ENCODE data around the gene SFMBT1. TPM values are rescaled to one million over a fixed set of nuclear protein-coding genes. Genes with fewer than 3 reads are reported as not detected.

SFMBT1 gene, protein sequence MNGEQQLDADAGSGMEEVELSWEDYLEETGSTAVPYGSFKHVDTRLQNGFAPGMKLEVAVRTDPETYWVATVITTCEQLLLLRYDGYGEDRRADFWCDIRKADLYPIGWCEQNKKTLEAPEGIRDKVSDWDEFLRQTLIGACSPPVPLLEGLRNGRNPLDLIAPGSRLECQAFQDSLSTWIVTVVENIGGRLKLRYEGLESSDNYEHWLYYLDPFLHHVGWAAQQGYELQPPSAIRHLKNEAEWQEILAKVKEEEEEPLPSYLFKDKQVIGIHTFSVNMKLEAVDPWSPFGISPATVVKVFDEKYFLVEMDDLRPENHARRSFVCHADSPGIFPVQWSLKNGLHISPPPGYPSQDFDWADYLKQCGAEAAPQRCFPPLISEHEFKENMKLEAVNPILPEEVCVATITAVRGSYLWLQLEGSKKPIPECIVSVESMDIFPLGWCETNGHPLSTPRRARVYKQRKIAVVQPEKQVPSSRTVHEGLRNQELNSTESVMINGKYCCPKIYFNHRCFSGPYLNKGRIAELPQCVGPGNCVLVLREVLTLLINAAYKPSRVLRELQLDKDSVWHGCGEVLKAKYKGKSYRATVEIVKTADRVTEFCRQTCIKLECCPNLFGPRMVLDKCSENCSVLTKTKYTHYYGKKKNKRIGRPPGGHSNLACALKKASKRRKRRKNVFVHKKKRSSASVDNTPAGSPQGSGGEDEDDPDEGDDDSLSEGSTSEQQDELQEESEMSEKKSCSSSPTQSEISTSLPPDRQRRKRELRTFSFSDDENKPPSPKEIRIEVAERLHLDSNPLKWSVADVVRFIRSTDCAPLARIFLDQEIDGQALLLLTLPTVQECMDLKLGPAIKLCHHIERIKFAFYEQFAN
- total RNA-seq: 34.1 TPM

DNA sequence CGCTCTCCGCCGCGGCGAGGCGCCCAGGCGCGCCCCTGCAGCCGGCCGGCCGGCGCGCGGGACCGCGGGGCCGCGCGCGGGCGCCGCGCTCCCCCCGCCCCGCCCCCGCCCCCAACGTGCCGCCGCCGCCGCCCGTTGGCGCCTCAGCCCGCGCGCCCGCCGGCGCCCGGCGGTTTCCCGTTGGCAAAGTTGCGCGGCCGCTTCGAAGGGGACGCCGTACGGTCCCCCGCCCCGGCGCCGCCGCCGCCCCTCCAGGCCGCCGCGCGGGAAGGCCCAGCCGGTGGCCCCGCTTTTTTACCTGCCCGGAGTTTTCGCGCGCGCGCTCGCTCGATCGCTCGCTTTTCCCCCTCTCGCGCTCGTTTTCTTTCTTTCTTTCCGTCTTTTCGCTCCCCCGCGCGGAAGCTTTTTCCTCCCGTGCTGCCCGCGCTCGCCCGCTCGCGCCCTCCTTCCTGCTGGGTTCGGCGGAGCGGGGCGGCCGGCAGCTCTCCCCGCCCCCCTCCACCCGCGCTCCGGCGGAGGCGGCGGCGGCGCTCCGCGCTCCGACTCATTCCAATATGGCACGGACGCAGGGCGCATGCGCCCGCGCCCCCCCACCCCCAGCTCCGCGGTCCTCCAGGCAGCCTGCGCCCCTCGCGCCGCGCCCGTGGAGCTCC is at the start of gene SFMBT1:
Gene SFMBT1, minus strand, starts transcription at position 556 of the 653 bp plus-strand sequence. CDS start 76,945 bp downstream, outside the sequence.
- Histone ChIP-seq H3K9me3 (ENCODE audit: low read depth, low read length) (no peaks in the 10 kb centered on the region), H3K4me3 (ENCODE audit: low read length) (peak within 1 kb of the TSS; percentile 78), H3K4me1 (ENCODE audit: insufficient read depth, low read length) (peaks cover 18% of the 10 kb centered on the region), H3K27me3 (ENCODE audit: insufficient read depth, low read length) (peaks cover 13% of the 10 kb centered on the region)

DNA sequence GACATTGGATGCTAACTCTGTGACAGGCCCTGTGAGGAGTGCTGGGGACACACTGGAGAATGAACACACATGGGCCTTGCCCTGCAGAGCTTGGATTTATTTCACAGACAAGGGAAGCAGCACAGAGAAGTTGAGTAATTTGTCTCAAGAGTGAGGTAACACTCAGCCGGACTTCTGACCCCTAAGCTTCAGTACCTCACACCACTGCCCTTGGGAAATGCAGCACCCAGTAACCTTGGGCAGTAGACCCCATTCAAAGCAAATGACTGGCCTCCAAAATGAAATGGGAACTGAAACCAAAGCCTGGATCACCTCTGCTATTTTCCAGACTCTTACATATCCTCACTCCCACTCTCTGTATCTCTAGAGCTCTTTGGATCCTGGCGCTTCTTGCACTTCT is 47.1 kb upstream of the SFMBT1 start:
- no peaks in the 10 kb centered on the region for H3K9me3 ChIP-seq (ENCODE audit: low read depth, low read length)
- H3K27me3 ChIP-seq (ENCODE audit: insufficient read depth, low read length): no peaks in the 10 kb centered on the region
- peaks cover 13% of the 10 kb centered on the region for H3K4me1 ChIP-seq (ENCODE audit: insufficient read depth, low read length)
- no peak overlapping the region for H3K4me3 ChIP-seq (ENCODE audit: low read length)

DNA sequence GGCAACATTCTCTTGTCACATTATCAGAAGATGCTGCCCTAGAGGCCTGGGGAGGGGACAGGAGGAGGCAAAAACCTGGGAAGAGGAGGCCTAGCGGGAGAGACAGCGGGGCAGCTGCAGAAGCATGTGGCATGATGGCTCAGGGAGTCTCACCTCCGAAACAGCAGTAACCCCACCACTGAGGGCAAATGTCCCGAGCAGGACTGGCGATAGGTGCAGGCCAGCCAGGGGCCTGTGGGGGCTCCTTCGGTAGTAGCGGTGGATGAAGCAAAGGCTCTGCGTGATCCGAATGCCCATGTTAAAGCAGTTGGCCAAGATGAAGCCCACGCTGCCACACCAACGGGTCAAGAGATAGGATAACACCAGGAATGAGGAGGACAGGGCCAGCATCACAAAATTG is 46.3 kb upstream of the SFMBT1 start:
- no peaks in the 10 kb centered on the region for H3K9me3 ChIP-seq (ENCODE audit: low read depth, low read length)
- no peaks in the 10 kb centered on the region for H3K27me3 ChIP-seq (ENCODE audit: insufficient read depth, low read length)
- H3K4me1 ChIP-seq (ENCODE audit: insufficient read depth, low read length): peaks cover 13% of the 10 kb centered on the region
- H3K4me3 ChIP-seq (ENCODE audit: low read length): no peak overlapping the region

DNA sequence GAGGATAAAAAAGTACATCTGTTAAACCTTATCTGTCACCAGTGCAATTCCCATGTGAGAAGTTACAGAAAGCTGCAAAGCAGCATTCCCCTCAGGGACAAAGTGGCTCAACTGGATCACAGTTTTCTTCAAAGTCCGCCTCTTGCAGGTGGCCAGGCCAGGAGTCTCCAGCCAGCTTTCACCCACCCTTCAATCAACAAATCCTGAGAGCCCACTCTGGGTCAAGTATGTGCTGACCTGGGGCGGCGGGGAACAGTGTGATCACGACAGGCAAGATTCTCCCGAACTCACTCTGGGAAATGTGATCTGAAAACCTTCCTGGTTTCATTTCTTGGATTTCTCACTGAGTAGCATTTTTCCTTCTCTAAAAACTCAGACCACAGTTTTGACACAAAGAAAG is 45.1 kb upstream of the SFMBT1 start:
- no peak overlapping the region for H3K4me3 ChIP-seq (ENCODE audit: low read length)
- peaks cover 13% of the 10 kb centered on the region for H3K4me1 ChIP-seq (ENCODE audit: insufficient read depth, low read length)
- no peaks in the 10 kb centered on the region for H3K9me3 ChIP-seq (ENCODE audit: low read depth, low read length)
- H3K27me3 ChIP-seq (ENCODE audit: insufficient read depth, low read length): no peaks in the 10 kb centered on the region

DNA sequence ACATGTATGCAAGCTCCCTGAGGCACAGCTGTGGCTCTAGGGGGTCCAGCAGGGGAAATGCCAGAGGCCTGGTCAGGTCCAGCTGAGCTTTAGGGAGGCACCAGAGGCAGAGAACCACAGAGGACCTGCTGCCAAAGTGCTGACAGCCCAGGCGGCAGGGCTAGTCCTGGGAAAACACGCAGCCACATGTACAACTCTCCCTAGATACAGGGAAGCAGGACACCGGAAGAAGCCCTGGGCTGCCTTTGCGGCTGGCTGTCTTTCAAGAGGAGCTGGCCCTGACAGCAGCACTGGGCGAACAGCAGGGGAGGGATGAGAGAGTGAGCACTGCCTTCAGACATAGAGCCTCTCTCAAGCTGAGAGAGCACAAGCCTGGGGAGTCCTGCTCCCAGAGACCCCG is 43.6 kb upstream of the SFMBT1 start:
- Histone ChIP-seq H3K4me3 (ENCODE audit: low read length) (no peak overlapping the region), H3K4me1 (ENCODE audit: insufficient read depth, low read length) (peaks cover 13% of the 10 kb centered on the region), H3K27me3 (ENCODE audit: insufficient read depth, low read length) (no peaks in the 10 kb centered on the region), H3K9me3 (ENCODE audit: low read depth, low read length) (no peaks in the 10 kb centered on the region)

DNA sequence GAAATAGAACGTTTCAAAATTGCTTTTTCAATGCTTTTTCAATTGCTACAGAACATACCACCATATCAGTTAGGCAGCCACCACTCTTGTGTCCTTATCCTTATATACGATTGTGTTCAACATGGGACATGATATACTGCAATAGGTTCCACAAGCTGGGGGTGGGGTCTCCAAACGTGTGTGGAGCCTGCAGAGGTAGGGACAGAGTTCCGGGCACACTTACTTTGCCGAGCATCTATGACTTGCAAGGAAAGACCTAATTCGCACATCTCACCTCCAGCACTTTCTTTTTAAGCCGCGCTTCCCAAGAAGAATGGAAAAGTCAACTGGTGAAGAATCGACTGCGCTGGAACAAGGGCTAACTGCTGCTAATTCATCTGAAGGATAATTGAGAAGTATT is 39.6 kb upstream of the SFMBT1 start:
- no peak overlapping the region for H3K4me3 ChIP-seq (ENCODE audit: low read length)
- no peaks in the 10 kb centered on the region for H3K27me3 ChIP-seq (ENCODE audit: insufficient read depth, low read length)
- no peaks in the 10 kb centered on the region for H3K9me3 ChIP-seq (ENCODE audit: low read depth, low read length)
- H3K4me1 ChIP-seq (ENCODE audit: insufficient read depth, low read length): no peaks in the 10 kb centered on the region

DNA sequence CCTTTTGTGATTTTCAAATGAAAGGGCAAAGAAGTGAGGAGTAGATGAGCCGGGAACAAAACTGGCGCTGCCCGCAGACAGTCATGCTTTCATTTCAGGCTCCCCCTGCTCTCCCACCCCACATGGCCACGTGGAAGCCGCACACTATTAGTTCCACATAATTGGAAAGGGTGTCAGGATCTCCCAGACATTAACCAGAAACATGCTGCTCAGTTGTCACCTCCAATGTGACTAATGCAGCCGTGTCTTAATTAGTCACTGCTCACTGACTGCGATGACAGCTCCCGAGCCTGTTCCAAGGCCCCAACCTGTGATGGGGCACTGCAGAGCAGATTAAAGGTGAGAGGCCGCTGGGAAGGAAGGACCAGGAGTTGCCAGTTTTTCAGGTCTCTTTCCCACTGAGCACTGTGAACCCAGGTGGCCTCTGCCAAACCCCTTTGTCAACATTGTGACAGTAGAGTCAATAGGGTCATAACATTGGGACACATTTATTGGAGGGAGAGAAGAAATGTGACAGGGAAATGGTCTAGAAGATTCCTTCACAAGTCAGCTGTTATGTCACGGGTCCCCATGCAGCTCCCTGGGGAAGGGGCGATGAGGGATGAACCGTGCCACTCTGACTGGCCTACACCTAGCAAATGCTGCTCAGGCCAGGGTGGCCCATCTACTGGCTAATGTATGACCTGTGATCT is 38.6 kb upstream of the SFMBT1 start:
- no peaks in the 10 kb centered on the region for H3K27me3 ChIP-seq (ENCODE audit: insufficient read depth, low read length)

DNA sequence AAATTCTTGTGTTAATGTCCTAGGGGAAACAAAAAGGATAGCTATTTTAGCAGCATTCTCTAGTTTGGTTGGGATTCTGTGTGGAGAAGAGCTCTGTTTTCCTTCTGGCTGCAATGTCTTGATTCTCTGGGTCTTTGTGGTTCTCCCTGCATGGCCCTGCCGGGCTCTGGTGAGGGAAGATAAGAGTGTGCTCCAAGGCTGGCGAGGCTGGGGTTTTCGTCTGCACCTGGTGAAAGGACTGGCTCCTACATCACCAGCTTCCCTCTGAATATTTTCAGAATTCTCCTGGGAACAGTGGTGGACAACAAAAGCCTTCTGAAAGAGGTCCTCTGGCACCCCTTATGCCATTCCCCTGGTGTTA is 38.1 kb upstream of the SFMBT1 start:
- H3K27me3 ChIP-seq (ENCODE audit: insufficient read depth, low read length): no peaks in the 10 kb centered on the region
- H3K4me3 ChIP-seq (ENCODE audit: low read length): no peak overlapping the region
- H3K4me1 ChIP-seq (ENCODE audit: insufficient read depth, low read length): no peaks in the 10 kb centered on the region
- no peaks in the 10 kb centered on the region for H3K9me3 ChIP-seq (ENCODE audit: low read depth, low read length)

More for the DNA sequence above, 38.6 kb upstream of the SFMBT1 start:
- Histone ChIP-seq H3K4me3 (ENCODE audit: low read length) (no peak overlapping the region), H3K4me1 (ENCODE audit: insufficient read depth, low read length) (no peaks in the 10 kb centered on the region), H3K9me3 (ENCODE audit: low read depth, low read length) (no peaks in the 10 kb centered on the region)

DNA sequence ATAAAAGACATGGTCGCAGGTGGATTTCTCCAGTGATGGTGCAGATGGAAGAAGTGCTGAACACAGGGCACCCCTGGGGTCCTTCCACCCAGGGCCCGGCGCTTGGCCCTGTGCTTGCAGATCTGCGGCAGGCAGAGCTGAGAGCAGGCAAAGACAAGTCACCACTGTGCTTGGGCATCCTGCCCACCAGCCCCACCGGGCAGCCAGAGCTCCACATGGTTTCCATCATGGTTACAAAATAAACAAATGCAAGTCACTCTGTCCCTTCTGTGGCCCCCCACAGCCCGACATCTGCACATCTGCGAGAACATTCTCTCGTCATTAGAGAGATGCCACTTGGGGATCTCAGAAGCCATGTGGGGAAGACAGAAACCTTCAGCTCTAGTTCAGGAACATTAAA is 37.6 kb upstream of the SFMBT1 start:
- Histone ChIP-seq H3K27me3 (ENCODE audit: insufficient read depth, low read length) (no peaks in the 10 kb centered on the region), H3K9me3 (ENCODE audit: low read depth, low read length) (no peaks in the 10 kb centered on the region), H3K4me1 (ENCODE audit: insufficient read depth, low read length) (no peaks in the 10 kb centered on the region), H3K4me3 (ENCODE audit: low read length) (no peak overlapping the region)

DNA sequence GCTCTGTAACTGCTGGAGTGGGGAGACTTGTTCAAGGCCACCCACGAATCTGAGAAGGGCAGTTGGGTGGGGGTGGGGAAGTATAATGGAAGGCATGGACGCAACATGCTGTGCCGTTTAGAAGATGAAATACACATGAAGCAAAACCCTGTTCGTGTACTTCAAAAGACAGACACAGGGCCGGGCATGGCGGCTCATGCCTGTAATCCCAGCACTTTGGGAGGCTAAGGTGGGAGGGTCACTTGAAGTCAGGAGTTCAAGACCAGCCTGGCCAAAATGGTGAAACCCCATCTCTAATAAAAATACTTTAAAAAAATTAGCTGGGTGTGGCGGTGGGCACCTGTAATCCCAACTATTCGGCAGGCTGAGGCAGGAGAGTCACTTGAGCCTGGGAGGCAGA is 36.9 kb upstream of the SFMBT1 start:
- Histone ChIP-seq H3K27me3 (ENCODE audit: insufficient read depth, low read length) (no peaks in the 10 kb centered on the region), H3K9me3 (ENCODE audit: low read depth, low read length) (no peaks in the 10 kb centered on the region), H3K4me3 (ENCODE audit: low read length) (no peak overlapping the region), H3K4me1 (ENCODE audit: insufficient read depth, low read length) (no peaks in the 10 kb centered on the region)

DNA sequence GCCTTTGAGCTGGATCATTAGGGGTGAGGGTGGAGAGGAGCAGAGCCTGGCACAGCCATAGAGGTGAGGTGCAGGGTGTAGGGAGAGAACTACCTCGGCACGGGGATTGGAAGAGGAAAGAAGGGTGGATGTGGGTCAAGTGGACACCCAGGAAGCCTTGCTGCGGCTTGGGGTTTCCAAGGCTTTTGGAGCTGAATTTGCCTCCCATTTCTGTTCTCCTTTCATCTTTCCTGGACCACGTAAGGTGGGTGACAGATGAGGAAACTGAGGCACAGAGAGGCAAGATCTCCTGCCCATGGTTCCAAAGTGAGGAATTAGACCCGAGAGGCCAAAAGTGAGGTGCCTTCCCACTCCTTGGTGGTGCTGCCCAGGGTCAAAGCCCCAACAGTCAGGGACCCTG is 35.4 kb upstream of the SFMBT1 start:
- Histone ChIP-seq H3K4me3 (ENCODE audit: low read length) (no peak overlapping the region), H3K27me3 (ENCODE audit: insufficient read depth, low read length) (no peaks in the 10 kb centered on the region), H3K4me1 (ENCODE audit: insufficient read depth, low read length) (no peaks in the 10 kb centered on the region), H3K9me3 (ENCODE audit: low read depth, low read length) (no peaks in the 10 kb centered on the region)

DNA sequence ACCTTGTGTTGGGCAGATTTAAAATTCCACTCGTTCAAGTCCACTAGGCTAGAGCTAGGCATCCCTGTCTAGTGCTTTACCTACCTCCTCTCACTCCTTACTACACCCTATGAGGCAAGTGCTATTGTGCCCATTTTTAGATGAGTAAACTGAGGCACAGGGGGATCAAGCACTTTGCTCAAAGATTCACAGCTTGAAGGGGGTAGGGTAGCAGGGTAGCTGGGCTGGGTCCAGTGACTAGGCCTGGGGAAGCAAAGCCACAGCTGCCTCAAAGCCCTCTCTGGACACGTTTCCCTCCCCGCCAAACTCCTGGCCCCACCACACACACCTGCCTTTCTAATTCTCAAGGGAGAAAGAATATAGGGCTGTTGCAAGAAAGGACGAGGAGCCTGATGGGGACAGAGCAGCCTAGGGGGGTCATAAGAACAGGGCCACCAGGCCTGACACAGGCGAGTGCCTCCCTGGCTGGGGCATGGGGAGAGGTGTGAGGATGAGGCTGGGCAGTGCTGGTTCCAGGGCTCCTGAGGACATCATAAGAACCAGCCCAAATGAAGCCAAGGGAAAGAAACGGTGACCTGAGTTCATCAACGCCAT is 34.8 kb upstream of the SFMBT1 start:
- no peaks in the 10 kb centered on the region for H3K27me3 ChIP-seq (ENCODE audit: insufficient read depth, low read length)
- no peak overlapping the region for H3K4me3 ChIP-seq (ENCODE audit: low read length)
- H3K4me1 ChIP-seq (ENCODE audit: insufficient read depth, low read length): no peaks in the 10 kb centered on the region
- H3K9me3 ChIP-seq (ENCODE audit: low read depth, low read length): no peaks in the 10 kb centered on the region

DNA sequence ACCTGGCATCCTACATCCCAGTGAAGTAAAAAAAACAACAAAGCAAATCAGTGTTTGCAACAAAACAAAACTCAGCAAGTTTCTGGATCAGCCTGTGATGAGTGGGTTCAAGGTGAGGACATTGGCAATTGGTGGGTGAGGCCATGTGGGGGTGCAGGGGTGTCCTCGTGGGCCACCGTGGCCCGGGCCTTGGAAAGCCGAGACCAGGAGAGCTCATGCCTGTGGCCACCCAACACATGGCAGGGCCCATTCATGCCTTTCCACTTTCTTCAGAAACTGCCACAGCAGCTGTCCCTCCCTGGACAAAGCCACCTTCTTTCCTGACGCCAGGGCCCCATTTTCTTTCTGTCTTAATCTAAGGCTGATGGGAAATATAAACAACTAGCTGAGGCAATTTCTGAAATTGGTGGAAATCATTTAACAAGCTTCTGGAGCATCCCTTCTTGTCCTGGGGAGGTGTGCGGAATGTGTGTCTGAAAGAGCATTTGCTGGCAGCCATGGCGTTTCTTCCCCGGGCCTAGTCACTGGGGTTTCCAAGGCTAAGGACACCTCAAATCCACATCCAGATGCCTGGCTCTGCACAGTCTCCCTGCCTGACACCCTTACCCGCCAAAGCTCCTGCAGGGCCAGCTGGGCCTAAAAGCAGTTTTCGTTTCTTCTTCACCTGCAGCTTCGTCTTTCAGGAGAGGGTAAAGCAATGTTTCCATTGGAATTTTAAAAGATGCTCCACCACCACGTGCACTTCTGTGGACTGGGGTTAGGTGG is 34.1 kb upstream of the SFMBT1 start:
- Histone ChIP-seq H3K4me3 (ENCODE audit: low read length) (no peak overlapping the region), H3K27me3 (ENCODE audit: insufficient read depth, low read length) (no peaks in the 10 kb centered on the region), H3K9me3 (ENCODE audit: low read depth, low read length) (no peaks in the 10 kb centered on the region), H3K4me1 (ENCODE audit: insufficient read depth, low read length) (no peaks in the 10 kb centered on the region)

DNA sequence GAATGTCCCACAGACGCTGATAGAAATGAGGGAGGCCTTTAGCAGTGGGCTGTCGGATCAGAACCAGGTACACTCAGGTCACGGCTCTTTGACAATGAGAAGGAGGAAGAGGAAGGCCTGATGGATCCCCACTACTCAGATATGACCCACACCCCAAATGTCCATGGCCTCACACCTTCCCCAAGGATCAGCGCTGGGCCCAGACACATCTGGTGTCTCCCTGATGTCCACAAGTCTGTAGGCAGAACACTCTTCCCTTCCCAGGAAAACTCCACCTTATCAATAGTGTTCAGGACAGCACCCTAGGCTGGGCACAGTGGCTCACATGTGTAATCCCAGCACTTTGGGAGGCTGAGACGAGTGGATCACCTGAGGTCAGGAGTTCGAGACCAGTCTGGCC is 33.3 kb upstream of the SFMBT1 start:
- Histone ChIP-seq H3K4me3 (ENCODE audit: low read length) (no peak overlapping the region), H3K4me1 (ENCODE audit: insufficient read depth, low read length) (no peaks in the 10 kb centered on the region), H3K27me3 (ENCODE audit: insufficient read depth, low read length) (no peaks in the 10 kb centered on the region)

More for the DNA sequence above, 33.3 kb upstream of the SFMBT1 start:
- H3K9me3 ChIP-seq (ENCODE audit: low read depth, low read length): no peaks in the 10 kb centered on the region
